H9 (cell line): ENCODE measurements around the gene TP73. TPM values are rescaled to one million over a fixed set of nuclear protein-coding genes. Genes with fewer than 3 reads are reported as not detected.

Experiments
- DNase-seq: peaks from one replicate; pipeline ENCODE4 v3.0.0-alpha.2; 2017
- H2AFZ ChIP-seq: one replicate; pipeline ENCODE4 v1.6.1; 2013; ENCODE audit warnings: mild to moderate bottlenecking, low read length, control low read depth, moderate library complexity
- H2AK5ac ChIP-seq: 2 replicates; pipeline ENCODE4 v1.6.1; 2013; ENCODE audit warnings: low read length, control low read depth, mixed read lengths; ENCODE audit not compliant: insufficient read length
- H2BK120ac ChIP-seq: one replicate; pipeline ENCODE4 v1.6.1; 2013; ENCODE audit warnings: low read depth, mild to moderate bottlenecking, low read length, control low read depth, inconsistent platforms; ENCODE audit not compliant: poor library complexity, severe bottlenecking
- H2BK12ac ChIP-seq: 2 replicates; pipeline ENCODE4 v1.6.1; 2013; ENCODE audit warnings: low read length, control low read depth, mixed read lengths, low read depth; ENCODE audit not compliant: insufficient read length
- H2BK15ac ChIP-seq: 2 replicates; pipeline ENCODE4 v1.6.1; 2013; ENCODE audit warnings: low read depth, low read length, control low read depth
- H2BK20ac ChIP-seq: one replicate; pipeline ENCODE4 v1.6.1; 2013; ENCODE audit warnings: low read depth, mild to moderate bottlenecking, low read length, control low read depth, inconsistent platforms; ENCODE audit not compliant: poor library complexity, severe bottlenecking
- H2BK5ac ChIP-seq: 2 replicates; pipeline ENCODE4 v1.6.1; 2013; ENCODE audit warnings: low read length, control low read depth, mixed read lengths; ENCODE audit not compliant: insufficient read length
- H3K14ac ChIP-seq: 2 replicates; pipeline ENCODE4 v1.6.1; 2013; ENCODE audit warnings: low read length, control low read depth; ENCODE audit not compliant: insufficient read depth
- H3K18ac ChIP-seq: 2 replicates; pipeline ENCODE4 v1.6.1; 2013; ENCODE audit warnings: low read depth, mild to moderate bottlenecking, mixed read lengths, low read length, control low read depth; ENCODE audit not compliant: insufficient read length
- H3K23ac ChIP-seq: 2 replicates; pipeline ENCODE4 v1.6.1; 2013; ENCODE audit warnings: low read length, control low read depth, mixed read lengths, low read depth; ENCODE audit not compliant: insufficient read length
- H3K23me2 ChIP-seq: 2 replicates; pipeline ENCODE4 v1.6.1; 2013; ENCODE audit warnings: low read depth, mild to moderate bottlenecking, mixed read lengths, low read length, control low read depth; ENCODE audit not compliant: insufficient read length, poor library complexity, severe bottlenecking
- H3K27ac ChIP-seq: 2 replicates; pipeline ENCODE4 v1.5.1; 2013; ENCODE audit warnings: low read length, control low read depth, mixed read lengths, low read depth; ENCODE audit not compliant: insufficient read length
- H3K27me3 ChIP-seq: 2 replicates; pipeline ENCODE4 v1.6.1; 2013; ENCODE audit warnings: low read length, control low read depth, inconsistent platforms; ENCODE audit not compliant: insufficient read depth
- H3K4ac ChIP-seq: 2 replicates; pipeline ENCODE4 v1.6.1; 2013; ENCODE audit warnings: low read depth, mild to moderate bottlenecking, control low read depth, inconsistent platforms, low read length, moderate library complexity
- H3K4me1 ChIP-seq: 2 replicates; pipeline ENCODE4 v1.6.1; 2013; ENCODE audit warnings: low read length, control low read depth, inconsistent platforms; ENCODE audit not compliant: insufficient read depth
- H3K4me2 ChIP-seq: 2 replicates; pipeline ENCODE4 v1.6.1; 2013; ENCODE audit warnings: low read length, control low read depth, mixed read lengths; ENCODE audit not compliant: insufficient read length, insufficient read depth
- H3K56ac ChIP-seq: 2 replicates; pipeline ENCODE4 v1.6.1; 2013; ENCODE audit warnings: low read depth, mild to moderate bottlenecking, mixed read lengths, low read length, control low read depth; ENCODE audit not compliant: insufficient read length
- H3K79me1 ChIP-seq: 2 replicates; pipeline ENCODE4 v1.6.1; 2013; ENCODE audit warnings: low read depth, mild to moderate bottlenecking, moderate library complexity, low read length, control low read depth, inconsistent platforms; ENCODE audit not compliant: insufficient read depth, poor library complexity, severe bottlenecking
- H3K79me2 ChIP-seq: 2 replicates; pipeline ENCODE4 v1.6.1; 2013; ENCODE audit warnings: low read length, control low read depth, inconsistent platforms; ENCODE audit not compliant: insufficient read depth
- H3K9ac ChIP-seq: 2 replicates; pipeline ENCODE4 v1.6.1; 2013; ENCODE audit warnings: low read length, control low read depth, mixed read lengths; ENCODE audit not compliant: insufficient read length; ENCODE audit errors: extremely low read depth
- H3K9me3 ChIP-seq: one replicate; pipeline ENCODE4 v1.6.1; 2013; ENCODE audit warnings: low read depth, low read length, inconsistent platforms; ENCODE audit not compliant: control insufficient read depth
- H3T11ph ChIP-seq: one replicate; pipeline ENCODE4 v1.6.1; 2013; ENCODE audit warnings: mild to moderate bottlenecking, low read length, control low read depth, inconsistent platforms
- H4K20me1 ChIP-seq: one replicate; pipeline ENCODE4 v1.6.1; 2013; ENCODE audit not compliant: control insufficient read depth, insufficient read length, insufficient read depth
- H4K5ac ChIP-seq: 2 replicates; pipeline ENCODE4 v1.6.1; 2013; ENCODE audit warnings: low read depth, mild to moderate bottlenecking, mixed read lengths, low read length, control low read depth; ENCODE audit not compliant: insufficient read length
- H4K8ac ChIP-seq: replicated peaks from 2 replicates; pipeline ENCODE4 v1.6.1; 2013; ENCODE audit warnings: low read length, control low read depth, mixed read lengths, low read depth; ENCODE audit not compliant: insufficient read length
- H4K91ac ChIP-seq: 2 replicates; pipeline ENCODE4 v1.6.1; 2013; ENCODE audit warnings: low read depth, mild to moderate bottlenecking, moderate library complexity, mixed read lengths, low read length, control low read depth; ENCODE audit not compliant: insufficient read length
- H3K27ac Mint-ChIP-seq, 3 experiments: 2 replicates in 2 of 3; 3 replicates in 1 of 3; pipeline ENCODE4 v1.8.0; 2020 to 2021; ENCODE audit warnings: mixed read lengths in 3 of 3, mild to moderate bottlenecking in 1 of 3, moderate library complexity in 1 of 3
- H3K27me3 Mint-ChIP-seq: 2 replicates; pipeline ENCODE4 v1.8.0; 2021; ENCODE audit warnings: low read depth, mild to moderate bottlenecking, moderate library complexity, mixed read lengths
- H3K36me3 Mint-ChIP-seq, 3 experiments: 2 replicates in 2 of 3; 3 replicates in 1 of 3; pipeline ENCODE4 v1.8.0; 2020 to 2021; ENCODE audit warnings: low read depth in 3 of 3, mixed read lengths in 3 of 3; ENCODE audit not compliant: insufficient read depth in 1 of 3
- H3K4me1 Mint-ChIP-seq, 2 experiments: 2 replicates each; pipeline ENCODE4 v1.8.0; 2020; ENCODE audit warnings: mixed read lengths in 2 of 2
- H3K4me3 Mint-ChIP-seq, 2 experiments: 2 replicates in 1 of 2; 3 replicates in 1 of 2; pipeline ENCODE4 v1.8.0; 2020 to 2021; ENCODE audit warnings: mild to moderate bottlenecking in 2 of 2, mixed read lengths in 2 of 2, moderate library complexity in 1 of 2
- H3K9me3 Mint-ChIP-seq, 2 experiments: 2 replicates in 1 of 2; 3 replicates in 1 of 2; pipeline ENCODE4 v1.8.0; 2020; ENCODE audit warnings: mild to moderate bottlenecking in 2 of 2, mixed read lengths in 2 of 2, moderate library complexity in 1 of 2
- CTCF ChIP-seq: fragments of 200-600 bp; sonication (generic); conservative IDR thresholded peaks from 3 replicates; pipeline ENCODE4 v1.8.0; 2021; ENCODE audit warnings: antibody characterized with exemption, mild to moderate bottlenecking
- WGBS: extraction: QIAGEN DNeasy Blood & Tissue Kit; methylation state at CpG from one replicate; pipeline ENCODE4 v1.1.7; 2013; ENCODE audit warnings: missing lambda C conversion rate, low lambda C conversion rate, mixed read lengths; ENCODE audit not compliant: insufficient read length; ENCODE audit errors: extremely low coverage; 5-methylcytosine and 5-hydroxymethylcytosine counted together
- total RNA-seq: library from RNA; stranded (reverse); gene quantifications from 2 replicates; pipeline ENCODE4 v1.2.1, GENCODE V29; 2021

The TP73 gene
- total RNA-seq, 1 experiment from 2014 or later, result 4.7 TPM

DNA sequence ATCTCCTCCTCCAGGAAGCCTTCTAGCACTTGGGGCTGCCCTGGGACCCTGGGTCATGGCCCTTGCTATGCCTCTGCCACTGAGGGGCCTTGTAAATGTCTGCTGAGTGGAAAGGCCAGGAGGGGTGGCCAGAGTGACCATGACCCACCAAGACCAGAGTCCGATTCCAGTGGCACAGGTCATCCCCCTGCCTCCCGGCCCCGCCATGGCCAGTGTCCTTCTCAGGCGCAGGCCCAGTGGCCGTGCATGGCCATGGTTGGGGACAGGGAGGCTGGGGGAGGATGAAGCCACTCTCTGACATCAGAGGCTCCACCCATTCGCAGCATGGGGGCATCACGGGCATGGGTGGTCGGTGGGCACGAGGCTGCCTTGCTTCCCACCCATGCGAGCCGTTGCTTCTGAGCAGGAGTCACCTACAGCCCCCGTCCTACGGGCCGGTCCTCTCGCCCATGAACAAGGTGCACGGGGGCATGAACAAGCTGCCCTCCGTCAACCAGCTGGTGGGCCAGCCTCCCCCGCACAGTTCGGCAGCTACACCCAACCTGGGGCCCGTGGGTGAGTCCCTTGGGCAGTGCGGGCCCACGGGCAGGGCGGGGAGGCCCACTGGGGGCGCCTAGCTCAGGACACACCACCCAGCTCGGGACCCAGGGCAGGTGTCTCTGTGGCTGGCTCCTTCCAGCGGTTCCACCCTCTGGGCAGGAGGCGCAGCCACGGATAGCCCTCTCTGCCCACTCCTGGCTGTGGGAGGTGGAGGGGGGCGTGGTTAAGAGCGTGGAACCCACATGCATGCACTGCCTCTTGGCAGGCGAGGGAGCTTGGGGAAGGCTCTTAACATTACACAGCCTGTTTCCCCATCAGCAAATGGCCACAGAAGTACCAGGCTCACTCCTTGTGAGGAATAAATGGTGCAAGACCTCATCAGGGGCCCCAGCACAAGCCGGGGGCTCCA is 77.6 kb downstream of the TP73 start:
- no peaks in the 10 kb centered on the region for H3K23me2 ChIP-seq
- no peaks in the 10 kb centered on the region for H4K20me1 ChIP-seq
- no peak for TF ChIP-seq CTCF
- no peak overlapping the region for H3T11ph ChIP-seq
- H3K23ac ChIP-seq, result no peak overlapping the region
- no peaks in the 10 kb centered on the region for H3K79me2 ChIP-seq
- no peak overlapping the region; the same call in 1 of the 2 replicates for H3K14ac ChIP-seq
- H3K9ac ChIP-seq, result no peak overlapping the region
- no peak overlapping the region for H2BK5ac ChIP-seq
- Mint-ChIP-seq H3K4me3 (no peak overlapping the region), H3K27ac (no peak overlapping the region), H3K9me3 (no peaks in the 10 kb centered on the region), H3K27me3 (peaks cover 2% of the 10 kb centered on the region), H3K36me3 (0 out of 7 replicates have a peak, but pooled peaks cover 0 to 2% (median 0%) of the 10 kb centered on the region in 3 experiments), H3K4me1 (peaks cover 0 to 13% of the 10 kb centered on the region in 2 experiments; a peak in 2 of 4 replicates)
- no peak overlapping the region for H4K91ac ChIP-seq
- no peak overlapping the region; the same call in 1 of the 2 replicates for H2BK15ac ChIP-seq
- DNase-seq, result no peak
- no peak overlapping the region for H2BK12ac ChIP-seq
- no peak overlapping the region for H3K27ac ChIP-seq
- no peak overlapping the region for H3K4ac ChIP-seq
- H3K79me1 ChIP-seq, result no peaks in the 10 kb centered on the region
- H2AFZ ChIP-seq, result no peak overlapping the region
- no peak overlapping the region for H3K18ac ChIP-seq
- no peaks in the 10 kb centered on the region for H3K9me3 ChIP-seq
- H3K27me3 ChIP-seq, result no peaks in the 10 kb centered on the region; the same call in 1 of the 2 replicates
- H4K5ac ChIP-seq, result no peak overlapping the region
- H3K4me1 ChIP-seq, result no peaks in the 10 kb centered on the region
- WGBS, result no CpG with 5 or more reads among the region's 32 CpGs
- no peak overlapping the region for H2BK120ac ChIP-seq
- H3K4me2 ChIP-seq, result no peak overlapping the region
- H4K8ac ChIP-seq, result no peak overlapping the region
- no peak overlapping the region for H2AK5ac ChIP-seq
- H3K56ac ChIP-seq, result no peak overlapping the region
- H2BK20ac ChIP-seq, result no peak overlapping the region
